ENCODE measurements around the gene C3orf38.

Gene C3orf38

GRCh38 chr3:88123526-88123925 is 26.2 kb upstream of the C3orf38 start:
- peaks cover 0 to 2% (median 1%) of the 10 kb centered on the region in 11 experiments; a peak in 13 of 22 replicates for H3K9me3 ChIP-seq (replicated peaks in 1 of 11)
- peaks cover 0 to 9% (median 0%) of the 10 kb centered on the region in 10 experiments; a peak in 4 of 20 replicates for H3K4me1 ChIP-seq
- TF ChIP-seq Cebpa-rat (IDR thresholded peaks at IDR 0.05), result no peak
- no peak overlapping the region for H3K4me3 ChIP-seq
- no peak overlapping the region for H3K27ac ChIP-seq
- peaks cover 34 to 64% (median 49%) of the 10 kb centered on the region in 11 experiments for H3K36me3 ChIP-seq
- peaks cover 0 to 65% (median 0%) of the 10 kb centered on the region in 11 experiments; a peak in 5 of 22 replicates for H4K20me1 ChIP-seq
- no peak overlapping the region for H3K9ac ChIP-seq
- H3K27me3 ChIP-seq, result no peaks in the 10 kb centered on the region
- H3K4me2 ChIP-seq, result no peak overlapping the region

GRCh38 chr3:88131695-88132094 is 18.1 kb upstream of the C3orf38 start:
- Histone ChIP-seq H3K9ac (peak overlapping the region in 1 of 11 experiments; percentile 19; a peak in 3 of 22 replicates), H3K4me3 (peak overlapping the region in 1 of 10 experiments; percentile 9; a peak in 1 of 20 replicates), H4K20me1 (peaks cover 0 to 31% (median 0%) of the 10 kb centered on the region in 11 experiments; a peak in 7 of 22 replicates), H3K9me3 (replicated peaks in 1 of 11) (no peaks in the 10 kb centered on the region; a peak in 1 of 22 replicates), H3K36me3 (peaks cover 44 to 94% (median 66%) of the 10 kb centered on the region in 11 experiments), H3K4me2 (peak overlapping the region in 8 of 11 experiments; percentile 34 to 79 (median 62); a peak in 13 of 22 replicates), H3K27ac (peak overlapping the region in 5 of 11 experiments; percentile 15 to 43 (median 29); a peak in 4 of 22 replicates), H3K27me3 (no peaks in the 10 kb centered on the region), H3K4me1 (peaks cover 0 to 59% (median 34%) of the 10 kb centered on the region in 10 experiments; a peak in 16 of 20 replicates)
- no peak for TF ChIP-seq Cebpa-rat (IDR thresholded peaks at IDR 0.05)

- no peak overlapping the region for H3K9ac ChIP-seq
- TF ChIP-seq Cebpa-rat (IDR thresholded peaks at IDR 0.05), result no peak
- no peak overlapping the region for H3K4me3 ChIP-seq
- no peaks in the 10 kb centered on the region for H3K9me3 ChIP-seq (replicated peaks in 1 of 11)
- H3K36me3 ChIP-seq, result peaks cover 44 to 94% (median 68%) of the 10 kb centered on the region in 11 experiments
- no peak overlapping the region for H3K27ac ChIP-seq
- no peaks in the 10 kb centered on the region for H3K27me3 ChIP-seq
- peaks cover 0 to 19% (median 0%) of the 10 kb centered on the region in 11 experiments; a peak in 6 of 22 replicates for H4K20me1 ChIP-seq
- peaks cover 0 to 52% (median 34%) of the 10 kb centered on the region in 10 experiments; a peak in 15 of 20 replicates for H3K4me1 ChIP-seq
- peak overlapping the region in 5 of 11 experiments; percentile 10 to 79 (median 62); a peak in 9 of 22 replicates for H3K4me2 ChIP-seq
These were observed 16.9 kb upstream of the C3orf38 start for GRCh38 chr3:88132894-88133293.

DNA sequence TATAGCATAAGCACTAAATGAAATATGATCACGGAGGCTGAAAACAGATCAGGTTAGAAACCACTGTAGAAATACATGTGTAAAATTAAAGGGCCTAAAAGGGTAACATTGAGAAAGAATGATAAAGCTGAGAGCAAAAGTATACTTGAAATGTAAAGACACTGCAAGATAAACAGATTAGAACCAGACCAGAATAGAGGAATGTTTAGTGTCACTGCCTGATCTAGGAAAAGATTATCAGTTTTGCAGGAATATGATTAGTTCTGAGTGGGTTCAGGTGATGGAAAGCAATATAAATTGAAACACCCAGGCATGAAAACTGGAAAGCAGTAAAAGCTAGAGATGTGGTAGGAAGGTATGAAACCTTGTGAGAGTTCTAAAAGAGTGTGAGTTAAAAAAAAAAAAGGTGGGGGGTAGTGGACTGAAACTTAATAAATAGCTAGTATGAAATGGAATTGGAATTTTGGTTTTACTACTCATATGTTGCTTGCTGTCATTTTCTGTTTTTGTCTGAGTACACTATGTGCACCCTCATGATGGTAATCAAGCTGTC is 16.0 kb upstream of the C3orf38 start:
- no peaks in the 10 kb centered on the region for H3K27me3 ChIP-seq
- 0 out of 22 replicates have a peak overlapping the region, but pooled peaks of 1 of the 11 experiments have one; percentile 79 for H3K4me2 ChIP-seq
- TF ChIP-seq Cebpa-rat (IDR thresholded peaks at IDR 0.05), result no peak
- H3K9me3 ChIP-seq (replicated peaks in 1 of 11), result no peaks in the 10 kb centered on the region
- H4K20me1 ChIP-seq, result peaks cover 0 to 16% (median 0%) of the 10 kb centered on the region in 11 experiments; a peak in 6 of 22 replicates
- H3K4me3 ChIP-seq, result no peak overlapping the region
- no peak overlapping the region for H3K9ac ChIP-seq
- H3K36me3 ChIP-seq, result peaks cover 53 to 98% (median 76%) of the 10 kb centered on the region in 11 experiments
- peaks cover 0 to 49% (median 33%) of the 10 kb centered on the region in 10 experiments; a peak in 15 of 20 replicates for H3K4me1 ChIP-seq
- no peak overlapping the region for H3K27ac ChIP-seq

GRCh38 chr3:88137836-88138235 is 11.9 kb upstream of the C3orf38 start:
- Histone ChIP-seq H3K9ac (no peak overlapping the region), H3K9me3 (replicated peaks in 1 of 11) (no peaks in the 10 kb centered on the region), H4K20me1 (peaks cover 0 to 7% (median 0%) of the 10 kb centered on the region in 11 experiments; a peak in 1 of 22 replicates), H3K4me3 (no peak overlapping the region), H3K4me2 (no peak overlapping the region), H3K4me1 (peaks cover 0 to 8% (median 3%) of the 10 kb centered on the region in 10 experiments; a peak in 9 of 20 replicates), H3K27ac (no peak overlapping the region), H3K36me3 (peaks cover 82 to 98% (median 92%) of the 10 kb centered on the region in 11 experiments), H3K27me3 (no peaks in the 10 kb centered on the region)
- no peak for TF ChIP-seq Cebpa-rat (IDR thresholded peaks at IDR 0.05)

- Histone ChIP-seq H3K4me3 (no peak overlapping the region), H3K9me3 (replicated peaks in 1 of 11) (no peaks in the 10 kb centered on the region), H3K27me3 (no peaks in the 10 kb centered on the region), H3K36me3 (peaks cover 53 to 64% (median 58%) of the 10 kb centered on the region in 11 experiments), H3K4me2 (no peak overlapping the region), H4K20me1 (no peaks in the 10 kb centered on the region), H3K4me1 (no peaks in the 10 kb centered on the region), H3K9ac (no peak overlapping the region), H3K27ac (no peak overlapping the region)
- TF ChIP-seq Cebpa-rat (IDR thresholded peaks at IDR 0.05), result no peak
These were observed 8.2 kb upstream of the C3orf38 start for GRCh38 chr3:88141458-88142083.

GRCh38 chr3:88142094-88142624 is 7.6 kb upstream of the C3orf38 start:
- peaks cover 47 to 58% (median 52%) of the 10 kb centered on the region in 11 experiments for H3K36me3 ChIP-seq
- no peak overlapping the region for H3K4me3 ChIP-seq
- no peaks in the 10 kb centered on the region for H3K27me3 ChIP-seq
- H3K9me3 ChIP-seq (replicated peaks in 1 of 11), result no peaks in the 10 kb centered on the region
- no peaks in the 10 kb centered on the region for H4K20me1 ChIP-seq
- no peak overlapping the region for H3K9ac ChIP-seq
- no peak overlapping the region for H3K27ac ChIP-seq
- peaks cover 0 to 3% (median 0%) of the 10 kb centered on the region in 10 experiments; a peak in 3 of 20 replicates for H3K4me1 ChIP-seq
- no peak overlapping the region for H3K4me2 ChIP-seq
- no peak for TF ChIP-seq Cebpa-rat (IDR thresholded peaks at IDR 0.05)

- peaks cover 2 to 12% (median 8%) of the 10 kb centered on the region in 11 experiments; a peak in 15 of 22 replicates for H4K20me1 ChIP-seq
- no peak overlapping the region for H3K27ac ChIP-seq
- no peak overlapping the region for H3K9ac ChIP-seq
- no peak for TF ChIP-seq Cebpa-rat (IDR thresholded peaks at IDR 0.05)
- H3K4me2 ChIP-seq, result peak overlapping the region in 3 of 11 experiments; percentile 22 to 88 (median 79); a peak in 3 of 22 replicates
- H3K36me3 ChIP-seq, result peaks cover 0 to 10% (median 4%) of the 10 kb centered on the region in 11 experiments; a peak in 8 of 22 replicates
- H3K4me3 ChIP-seq, result no peak overlapping the region
- H3K27me3 ChIP-seq, result no peaks in the 10 kb centered on the region
- H3K4me1 ChIP-seq, result peaks cover 18 to 32% (median 23%) of the 10 kb centered on the region in 10 experiments
- H3K9me3 ChIP-seq (replicated peaks in 1 of 11), result no peaks in the 10 kb centered on the region
These were observed 2.5 kb upstream of the C3orf38 start for GRCh38 chr3:88147261-88147660.

All from BLaER1 treated with 17β-estradiol and CSF1 and Interleukin-3, amounts not matched to agents 10 nM and 100 nM (cell line).